GM12878 (cell line): ENCODE measurements around the gene SSH3. TPM values are rescaled to one million over a fixed set of nuclear protein-coding genes. Genes with fewer than 3 reads are reported as not detected.

Source experiments
- ATAC-seq: fragments of 200-7000 bp; cut with Tn5 transposase; 3 replicates; pipeline ENCODE4 v1.9.1; 2020; ENCODE audit warnings: mild to moderate bottlenecking, moderate library complexity
- BruUV-seq: library from RNA; stranded (reverse); fragments of 400-500 nt; replicated peaks from 2 replicates; lab custom pipeline; 2021; lab: Mats Ljungman, UMichigan
- CTCF ChIA-PET: fragments of 300-600 bp; sonication (Branson Sonifier 250); formaldehyde crosslinking; extraction: SDS; loops from one replicate; lab custom pipeline; 2021; ENCODE audit warnings: inconsistent platforms; lab: Yijun Ruan, JAX
- POLR2A ChIA-PET: fragments of 350-600 bp; formaldehyde crosslinking; extraction: SDS; loops from one replicate; lab custom pipeline; 2021; ENCODE audit warnings: inconsistent platforms; lab: Charles Lee
- RAD21 ChIA-PET: fragments of 300-600 bp; sonication (Branson Sonifier 250); formaldehyde crosslinking; loops from one replicate; lab custom pipeline; 2023; ENCODE audit warnings: antibody characterized with exemption; ENCODE audit not compliant: unreplicated experiment; lab: Charles Lee
- SMC1A ChIA-PET: fragments of 300-600 bp; sonication (Branson Sonifier 250); formaldehyde crosslinking; loops from one replicate; lab custom pipeline; 2023; ENCODE audit not compliant: unreplicated experiment, uncharacterized antibody; lab: Charles Lee
- DNase-seq: peaks from one replicate; pipeline ENCODE4 v3.0.0-alpha.2; 2011; ENCODE audit warnings: low read depth, low spot score
- FAIRE-seq: peaks from 3 replicates; lab custom pipeline; 2011; peaks lifted over from hg19 to GRCh38; lab: Jason Lieb, UNC
- H2AFZ ChIP-seq: 2 replicates; pipeline ENCODE4 v1.6.0; 2011; ENCODE audit warnings: low read depth, low read length, control low read depth; ENCODE audit not compliant: control insufficient read depth
- H3K27ac ChIP-seq: 2 replicates; pipeline ENCODE4 v1.5.1; 2011; ENCODE audit warnings: control low read depth; ENCODE audit not compliant: control insufficient read depth, insufficient read depth
- H3K27me3 ChIP-seq, 2 experiments: replicated peaks in 1 of 2; 2 replicates each; pipeline versions ENCODE4 v1.6.0 to v1.6.1; 2011; ENCODE audit warnings: low read length in 1 of 2; ENCODE audit not compliant: control insufficient read depth in 2 of 2, insufficient read depth in 2 of 2
- H3K36me3 ChIP-seq, 2 experiments: 2 replicates each; pipeline ENCODE4 v1.5.1; 2011; ENCODE audit warnings: low read length in 1 of 2; ENCODE audit not compliant: control insufficient read depth in 2 of 2, insufficient read depth in 2 of 2
- H3K4me1 ChIP-seq: 2 replicates; pipeline ENCODE4 v1.6.1; 2011; ENCODE audit warnings: mild to moderate bottlenecking, low read length, moderate library complexity, mixed read lengths; ENCODE audit not compliant: control insufficient read depth, insufficient read depth
- H3K4me2 ChIP-seq: 2 replicates; pipeline ENCODE4 v1.6.0; 2011; ENCODE audit warnings: control low read depth; ENCODE audit not compliant: control insufficient read depth, insufficient read depth
- H3K4me3 ChIP-seq: fragments of 200-600 bp; sonication (generic); 2 replicates; pipeline ENCODE4 v1.5.1; 2016
- H3K79me2 ChIP-seq: 2 replicates; pipeline ENCODE4 v1.6.0; 2011; ENCODE audit warnings: low read length; ENCODE audit not compliant: control insufficient read depth, insufficient read depth
- H3K9ac ChIP-seq: 2 replicates; pipeline ENCODE4 v1.8.0; 2011; ENCODE audit warnings: low read length, control low read depth, mixed read lengths; ENCODE audit not compliant: control insufficient read depth, insufficient read depth
- H3K9me3 ChIP-seq: replicated peaks from 3 replicates; pipeline ENCODE4 v1.5.1; 2011; ENCODE audit warnings: mild to moderate bottlenecking, low read length; ENCODE audit not compliant: control insufficient read depth, insufficient read depth
- H4K20me1 ChIP-seq: 2 replicates; pipeline ENCODE4 v1.6.0; 2011; ENCODE audit not compliant: control insufficient read depth, insufficient read depth
- CREM ChIP-seq: IDR thresholded peaks from 2 replicates; pipeline ENCODE4 v1.6.1; 2014; ENCODE audit warnings: antibody characterized with exemption, low read depth
- ESRRA ChIP-seq: IDR thresholded peaks from 2 replicates; pipeline ENCODE4 v1.6.1; 2012; ENCODE audit warnings: mild to moderate bottlenecking, low read length, improper control_type of control experiment
- FOXM1 ChIP-seq: IDR thresholded peaks from 2 replicates; pipeline ENCODE4 v1.6.1; 2012; ENCODE audit warnings: low read depth, mild to moderate bottlenecking, inconsistent platforms, low read length, moderate library complexity
- NR2F1 ChIP-seq: fragments of 450-650 bp; conservative IDR thresholded peaks from 2 replicates; pipeline ENCODE4 v1.6.1; 2017; ENCODE audit warnings: mild to moderate bottlenecking
- PRDM15 ChIP-seq: fragments of 450-650 bp; formaldehyde crosslinking; IDR thresholded peaks from 2 replicates; pipeline ENCODE4 v1.4.0; 2020; ENCODE audit warnings: mild to moderate bottlenecking, moderate library complexity
- SUPT20H ChIP-seq: IDR thresholded peaks from 2 replicates; pipeline ENCODE4 v1.6.1; 2011; ENCODE audit warnings: low read depth, mild to moderate bottlenecking, low read length, moderate library complexity, borderline replicate concordance; ENCODE audit not compliant: control insufficient read depth
- ZBTB11 ChIP-seq: fragments of 450-650 bp; formaldehyde crosslinking; IDR thresholded peaks from 2 replicates; pipeline ENCODE4 v1.5.0; 2022; ENCODE audit warnings: mild to moderate bottlenecking, missing genetic modification characterization
- ZBTB40 ChIP-seq: fragments of 450-650 bp; IDR thresholded peaks from 2 replicates; pipeline ENCODE4 v1.6.1; 2016; ENCODE audit warnings: mild to moderate bottlenecking, moderate library complexity, borderline replicate concordance
- ZNF622 ChIP-seq: fragments of 450-650 bp; IDR thresholded peaks from 2 replicates; pipeline ENCODE4 v1.6.1; 2017; ENCODE audit warnings: mild to moderate bottlenecking, inconsistent platforms
- WGBS: methylation state at CpG from one replicate; pipeline ENCODE4 v1.1.6; 2016; ENCODE audit warnings: low lambda C conversion rate; ENCODE audit not compliant: insufficient replicate concordance, insufficient coverage; ENCODE audit errors: missing lambda C conversion rate; 5-methylcytosine and 5-hydroxymethylcytosine counted together
- in situ Hi-C: fragments of 300-500 bp; cut with MboI; formaldehyde crosslinking; loops from 9 replicates; pipeline ENCODE4 v1.14.3; 2018; ENCODE audit warnings: mixed read lengths
- intact Hi-C: fragments of 100-400 bp; cut with micrococcal nuclease; formaldehyde crosslinking; loops from one replicate; pipeline ENCODE4 v1.14.2; 2022; ENCODE audit not compliant: unreplicated experiment
- polyA plus RNA-seq, 11 experiments: library from polyadenylated mRNA; depleted of rRNA in 4 of 11; unstranded in 6 of 11; stranded (reverse) in 5 of 11; fragments of >200 nt; fragmentation: Nextera tagmentation in 4 of 11; fragmentation: Illumina TruSeq in 1 of 11; extraction: Ambion mirVana in 4 of 11; extraction: Trizol in 1 of 11; gene quantifications; 1 replicate in 1 of 11; 2 replicates in 10 of 11; pipeline versions ENCODE4 v1.2.1 to v1.2.3, GENCODE V29; 2011 to 2016; ENCODE audit warnings: inconsistent platforms in 2 of 11, missing spikeins in 2 of 11, low read depth in 1 of 11
- total RNA-seq, 4 experiments: library from RNA; depleted of rRNA in 3 of 4; stranded (reverse); fragments of >200 nt in 3 of 4; fragmentation: Illumina TruSeq in 1 of 4; extraction: Trizol in 1 of 4; gene quantifications; 2 replicates each; pipeline versions ENCODE4 v1.2.1 to v1.2.3, GENCODE V29; 2013 to 2021

Gene SSH3
- total and polyA plus RNA-seq, 10 of the 15 experiments (the other 5 are each of a cell fraction or from before 2014, with no cell fraction given), result 0.05 to 0.83 (median 0.28) TPM; not detected in 3

- ATAC-seq (no peak), DNase-seq (no peak), FAIRE-seq (no peak)
- Histone ChIP-seq H3K9ac (peak overlapping the region; percentile 69), H3K36me3 (peaks cover 28 to 61% of the 10 kb centered on the region in 2 experiments), H3K4me2 (peak overlapping the region; percentile 84), H4K20me1 (no peaks in the 10 kb centered on the region), H3K79me2 (peaks cover 57% of the 10 kb centered on the region), H2AFZ (no peak overlapping the region), H3K4me3 (no peak overlapping the region; the same call in 1 of the 2 replicates), H3K9me3 (no peaks in the 10 kb centered on the region), H3K27ac (peak overlapping the region; percentile 99), H3K4me1 (peaks cover 38% of the 10 kb centered on the region), H3K27me3 (no peaks in the 10 kb centered on the region)
- in situ Hi-C loops (no loop called here), intact Hi-C loops (no loop called here)
- ChIA-PET POLR2A (interaction anchor here (0.5 to 2.6 kb wide), 14 partner anchors 9 to 165 kb away, joined by 3 to 25 read pairs (median 6); partner anchors contain the start of genes ANKRD13D, GRK2 and POLD4), CTCF (interaction anchor here (0.8 to 2.0 kb wide), 8 partner anchors 10 to 225 kb away, joined by 3 to 20 read pairs (median 5); partner anchors contain the start of genes ANKRD13D and GRK2), SMC1A (interaction anchor here (0.8 to 1.9 kb wide), 11 partner anchors 10 to 182 kb away, joined by 3 to 9 read pairs (median 4); partner anchors contain the start of genes GRK2 and POLD4), RAD21 (interaction anchor here (0.7 to 1.9 kb wide), 11 partner anchors 9 to 225 kb away, joined by 3 to 14 read pairs (median 4); partner anchors contain the start of genes ANKRD13D and GRK2)
- BruUV-seq, result no TSS peak
- WGBS, result 57% methylated on average over 14 of the region's 14 CpGs
- TF ChIP-seq PRDM15 (CRISPR knock-in tag), result no peak
- TF ChIP-seq CREM, result no peak
- TF ChIP-seq ZBTB11 (CRISPR knock-in tag), result no peak
- no peak for TF ChIP-seq SUPT20H
- no peak for TF ChIP-seq FOXM1
- TF ChIP-seq NR2F1, result no peak
- TF ChIP-seq ESRRA, result no peak
- TF ChIP-seq ZNF622, result no peak
- TF ChIP-seq ZBTB40, result no peak
Measured at GRCh38 chr11:67278135-67278938, 25.0 kb upstream of the SSH3 start.
